ENCODE measurements around the gene IL1RAPL1. TPM values are rescaled to one million over a fixed set of nuclear protein-coding genes. Genes with fewer than 3 reads are reported as not detected.

IL1RAPL1 gene
- total RNA-seq, 1 experiment from 2014 or later, result not detected

DNA sequence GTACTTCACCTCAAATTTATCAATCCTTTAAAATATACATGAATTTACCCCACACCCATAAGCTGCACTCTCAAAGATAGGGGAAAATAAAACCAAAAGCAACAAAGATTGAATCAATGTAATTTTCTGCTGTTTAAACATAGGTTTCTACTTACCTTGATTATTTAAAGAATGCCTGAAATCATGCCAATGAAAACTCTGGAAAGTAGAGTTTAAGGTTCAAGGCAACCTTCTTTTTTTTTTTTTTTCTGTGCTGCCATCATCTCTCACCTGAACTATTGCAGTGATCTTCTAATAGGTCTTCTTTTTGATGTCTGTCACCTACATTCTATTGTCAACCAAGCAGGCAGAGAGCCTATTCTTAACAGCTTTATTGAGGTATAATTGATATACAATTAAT is 682.1 kb downstream of the IL1RAPL1 start:
- Mint-ChIP-seq H3K4me1 (ENCODE audit: insufficient read depth, unreplicated experiment) (no peaks in the 10 kb centered on the region), H3K36me3 (ENCODE audit: insufficient read depth, unreplicated experiment) (no peaks in the 10 kb centered on the region), H3K27ac (ENCODE audit: low read depth, unreplicated experiment) (no peak overlapping the region), H3K4me3 (ENCODE audit: unreplicated experiment) (no peak overlapping the region), H3K9me3 (ENCODE audit: unreplicated experiment) (no peaks in the 10 kb centered on the region), H3K27me3 (ENCODE audit: insufficient read depth, unreplicated experiment) (peaks cover 14% of the 10 kb centered on the region)
- TF ChIP-seq, protein P1, sequence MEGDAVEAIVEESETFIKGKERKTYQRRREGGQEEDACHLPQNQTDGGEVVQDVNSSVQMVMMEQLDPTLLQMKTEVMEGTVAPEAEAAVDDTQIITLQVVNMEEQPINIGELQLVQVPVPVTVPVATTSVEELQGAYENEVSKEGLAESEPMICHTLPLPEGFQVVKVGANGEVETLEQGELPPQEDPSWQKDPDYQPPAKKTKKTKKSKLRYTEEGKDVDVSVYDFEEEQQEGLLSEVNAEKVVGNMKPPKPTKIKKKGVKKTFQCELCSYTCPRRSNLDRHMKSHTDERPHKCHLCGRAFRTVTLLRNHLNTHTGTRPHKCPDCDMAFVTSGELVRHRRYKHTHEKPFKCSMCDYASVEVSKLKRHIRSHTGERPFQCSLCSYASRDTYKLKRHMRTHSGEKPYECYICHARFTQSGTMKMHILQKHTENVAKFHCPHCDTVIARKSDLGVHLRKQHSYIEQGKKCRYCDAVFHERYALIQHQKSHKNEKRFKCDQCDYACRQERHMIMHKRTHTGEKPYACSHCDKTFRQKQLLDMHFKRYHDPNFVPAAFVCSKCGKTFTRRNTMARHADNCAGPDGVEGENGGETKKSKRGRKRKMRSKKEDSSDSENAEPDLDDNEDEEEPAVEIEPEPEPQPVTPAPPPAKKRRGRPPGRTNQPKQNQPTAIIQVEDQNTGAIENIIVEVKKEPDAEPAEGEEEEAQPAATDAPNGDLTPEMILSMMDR (IDR thresholded peaks at IDR 0.05; ENCODE audit: unreplicated experiment), result no peak
- ChIA-PET POLR2A (no interaction called here), CTCF (no interaction called here)
- no TSS peak for BruUV-seq (replicated peaks)
- no peak for DNase-seq (ENCODE audit: unreplicated experiment)
- intact Hi-C loops (cut with micrococcal nuclease), result no loop called here

DNA sequence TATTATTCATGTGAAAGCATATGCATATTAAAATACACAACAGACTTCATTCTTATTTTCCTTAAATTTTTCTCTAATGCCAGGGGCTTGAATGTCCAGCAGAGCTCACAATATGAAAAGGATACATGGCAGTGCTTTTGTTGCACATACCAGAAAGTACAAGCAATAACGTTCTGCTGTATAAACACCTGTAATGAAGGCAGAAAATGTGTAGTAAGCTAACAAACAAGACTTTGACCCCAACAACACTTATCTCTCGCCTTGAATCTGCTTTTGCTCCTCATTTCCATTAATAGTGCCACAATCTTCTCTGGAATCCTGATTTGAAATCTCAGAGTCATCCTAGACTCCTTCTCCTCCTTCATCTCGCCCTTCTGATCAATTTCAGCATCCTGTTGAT is 687.3 kb downstream of the IL1RAPL1 start:
- POLR2A ChIA-PET, result interaction anchor here (0.6 kb wide), 1 partner anchor 1705 kb away, joined by 3 read pairs; no protein-coding TSS in a partner anchor
- intact Hi-C loops (cut with micrococcal nuclease), result no loop called here
- TF ChIP-seq, protein P1 (IDR thresholded peaks at IDR 0.05; ENCODE audit: unreplicated experiment), result no peak
- no peaks in the 10 kb centered on the region for H3K9me3 Mint-ChIP-seq (ENCODE audit: unreplicated experiment)
- CTCF ChIA-PET, result interaction anchor here (0.6 kb wide), 1 partner anchor 100 kb away, joined by 3 read pairs; no protein-coding TSS in a partner anchor
- peaks cover 42% of the 10 kb centered on the region for H3K27me3 Mint-ChIP-seq (ENCODE audit: insufficient read depth, unreplicated experiment)
- H3K4me1 Mint-ChIP-seq (ENCODE audit: insufficient read depth, unreplicated experiment), result no peaks in the 10 kb centered on the region
- H3K36me3 Mint-ChIP-seq (ENCODE audit: insufficient read depth, unreplicated experiment), result no peaks in the 10 kb centered on the region
- no peak overlapping the region for H3K4me3 Mint-ChIP-seq (ENCODE audit: unreplicated experiment)
- no peak for DNase-seq (ENCODE audit: unreplicated experiment)
- BruUV-seq (replicated peaks), result no TSS peak
- no peak overlapping the region for H3K27ac Mint-ChIP-seq (ENCODE audit: low read depth, unreplicated experiment)

DNA sequence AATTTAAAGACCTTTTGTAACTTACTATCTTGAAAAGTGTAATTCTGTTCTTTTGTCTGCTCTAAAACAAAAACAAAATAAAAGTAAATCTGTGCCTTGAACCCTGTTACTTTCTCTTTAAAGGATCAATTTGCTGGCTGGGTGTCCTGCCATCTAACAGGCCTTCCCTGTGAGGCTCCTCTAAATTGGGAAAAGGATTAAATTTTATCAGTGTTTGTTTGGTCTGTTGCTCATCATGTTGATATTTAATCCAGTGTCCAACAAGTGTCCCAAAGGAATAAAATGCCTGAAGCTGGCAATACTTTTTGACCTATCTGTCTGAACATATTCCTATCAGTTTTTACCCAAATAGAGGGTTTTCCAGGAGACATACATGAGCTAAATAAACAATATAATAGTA is 688.7 kb downstream of the IL1RAPL1 start:
- Mint-ChIP-seq H3K36me3 (ENCODE audit: insufficient read depth, unreplicated experiment) (no peaks in the 10 kb centered on the region), H3K27ac (ENCODE audit: low read depth, unreplicated experiment) (no peak overlapping the region), H3K4me3 (ENCODE audit: unreplicated experiment) (no peak overlapping the region), H3K4me1 (ENCODE audit: insufficient read depth, unreplicated experiment) (no peaks in the 10 kb centered on the region), H3K9me3 (ENCODE audit: unreplicated experiment) (no peaks in the 10 kb centered on the region), H3K27me3 (ENCODE audit: insufficient read depth, unreplicated experiment) (peaks cover 42% of the 10 kb centered on the region)
- CTCF ChIA-PET, result no interaction called here
- no peak for DNase-seq (ENCODE audit: unreplicated experiment)
- TF ChIP-seq, protein P1 (IDR thresholded peaks at IDR 0.05; ENCODE audit: unreplicated experiment), result no peak
- intact Hi-C loops (cut with micrococcal nuclease), result no loop called here
- POLR2A ChIA-PET, result no interaction called here
- BruUV-seq (replicated peaks), result no TSS peak

DNA sequence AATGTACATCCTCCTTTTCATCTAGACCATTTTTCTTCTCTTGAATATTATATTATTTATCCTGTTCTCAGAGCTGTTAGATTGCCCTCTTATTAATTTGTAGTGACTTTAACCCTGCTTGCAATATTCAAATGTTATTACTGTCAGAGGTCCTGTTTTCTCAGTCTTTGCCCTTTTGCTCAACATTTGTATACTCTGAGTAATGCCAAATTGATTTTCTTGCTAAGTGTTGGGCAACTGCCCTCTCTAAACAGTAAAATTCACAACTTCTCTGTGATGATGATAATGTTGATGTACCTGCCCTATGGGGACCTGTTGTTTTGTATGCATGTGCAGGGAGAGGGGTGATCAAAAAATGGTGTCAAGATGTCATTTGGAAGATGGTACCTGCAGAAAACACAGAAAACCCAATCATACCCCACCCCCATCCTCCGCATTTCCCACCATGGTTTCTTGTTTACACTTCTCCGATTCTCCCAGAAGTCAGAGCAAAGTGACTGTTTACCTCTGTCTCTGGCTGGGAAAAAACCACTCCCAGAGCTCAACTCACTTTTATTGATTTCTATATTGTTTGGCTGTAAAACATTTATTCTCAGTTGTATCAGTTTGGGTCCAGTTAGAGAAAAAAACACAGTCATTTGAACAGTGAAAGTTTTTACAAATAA is 694.0 kb downstream of the IL1RAPL1 start:
- ChIA-PET CTCF (interaction anchor here (0.7 kb wide), 1 partner anchor 187 kb away, joined by 3 read pairs; no protein-coding TSS in a partner anchor), POLR2A (no interaction called here)
- Mint-ChIP-seq H3K4me3 (ENCODE audit: unreplicated experiment) (no peak overlapping the region), H3K4me1 (ENCODE audit: insufficient read depth, unreplicated experiment) (no peaks in the 10 kb centered on the region), H3K27me3 (ENCODE audit: insufficient read depth, unreplicated experiment) (peaks cover 10% of the 10 kb centered on the region), H3K27ac (ENCODE audit: low read depth, unreplicated experiment) (no peak overlapping the region), H3K36me3 (ENCODE audit: insufficient read depth, unreplicated experiment) (no peaks in the 10 kb centered on the region), H3K9me3 (ENCODE audit: unreplicated experiment) (no peaks in the 10 kb centered on the region)
- DNase-seq (ENCODE audit: unreplicated experiment), result no peak
- BruUV-seq (replicated peaks), result no TSS peak
- intact Hi-C loops (cut with micrococcal nuclease), result no loop called here
- TF ChIP-seq, protein P1 (IDR thresholded peaks at IDR 0.05; ENCODE audit: unreplicated experiment), result no peak

Measured in MCF 10A (cell line).